SK-N-SH (cell line): ENCODE measurements around the gene ATXN7L2. TPM values are rescaled to one million over a fixed set of nuclear protein-coding genes. Genes with fewer than 3 reads are reported as not detected.

Experiments
- CTCF ChIA-PET: fragments of 300-600, 350-600 bp; formaldehyde crosslinking; extraction: SDS; loops from one replicate; lab custom pipeline; 2021; lab: Yijun Ruan, JAX
- POLR2A ChIA-PET: fragments of 350-600 bp; sonication (Branson Sonifier 250); formaldehyde crosslinking; extraction: SDS; loops from one replicate; lab custom pipeline; 2020; ENCODE audit warnings: antibody characterized with exemption, inconsistent platforms; lab: Yijun Ruan, JAX
- DNase-seq: peaks from one replicate; pipeline ENCODE4 v3.0.0; 2012
- H2AFZ ChIP-seq: fragments of 200-600 bp; sonication (generic); 2 replicates; pipeline ENCODE4 v1.8.1; 2016; ENCODE audit warnings: antibody characterized with exemption, mild to moderate bottlenecking, low read depth
- H3F3A ChIP-seq: fragments of 200-600 bp; sonication (generic); replicated peaks from 2 replicates; pipeline ENCODE3; 2016; ENCODE audit warnings: antibody characterized with exemption, mild to moderate bottlenecking; ENCODE audit not compliant: insufficient read depth
- H3K27ac ChIP-seq, 2 experiments: fragments of 200-500 bp in 1 of 2; fragments of 200-600 bp in 1 of 2; sonication (Bioruptor generic) in 1 of 2; sonication (generic), shearing (Covaris generic) in 1 of 2; 2 replicates each; pipeline versions ENCODE4 v1.5.1 to v1.6.1; 2014 to 2016; ENCODE audit warnings: low read depth in 2 of 2, inconsistent platforms in 1 of 2, low read length in 1 of 2, mild to moderate bottlenecking in 1 of 2, mixed read lengths in 1 of 2
- H3K27me3 ChIP-seq: fragments of 200-600 bp; sonication (generic), shearing (Covaris generic); 2 replicates; pipeline ENCODE4 v1.6.1; 2016; ENCODE audit warnings: mixed run types; ENCODE audit not compliant: insufficient read depth
- H3K36me3 ChIP-seq, 2 experiments: fragments of 200-500 bp in 1 of 2; fragments of 200-600 bp in 1 of 2; sonication (Bioruptor generic) in 1 of 2; sonication (generic) in 1 of 2; replicated peaks in 1 of 2; 2 replicates each; pipeline versions ENCODE3 to v1.5.1; 2014 to 2016; ENCODE audit warnings: low read length in 1 of 2, mild to moderate bottlenecking in 1 of 2; ENCODE audit not compliant: insufficient read depth in 2 of 2, control insufficient read depth in 1 of 2
- H3K4me1 ChIP-seq, 2 experiments: fragments of 200-500 bp in 1 of 2; fragments of 200-600 bp in 1 of 2; sonication (Bioruptor generic) in 1 of 2; sonication (generic), shearing (Covaris generic) in 1 of 2; 2 replicates each; pipeline versions ENCODE4 v1.5.1 to v1.6.1; 2014 to 2016; ENCODE audit warnings: low read depth in 1 of 2, low read length in 1 of 2, mixed run types in 1 of 2; ENCODE audit not compliant: insufficient read depth in 2 of 2, control insufficient read depth in 1 of 2
- H3K4me2 ChIP-seq: fragments of 200-600 bp; sonication (generic), shearing (Covaris generic); 2 replicates; pipeline ENCODE4 v1.6.1; 2017; ENCODE audit warnings: mixed run types
- H3K4me3 ChIP-seq, 2 experiments: fragments of 200-500 bp in 1 of 2; fragments of 200-600 bp in 1 of 2; sonication (Bioruptor generic) in 1 of 2; sonication (generic), shearing (Covaris generic) in 1 of 2; 2 replicates each; pipeline versions ENCODE4 v1.5.1 to v1.8.1; 2014 to 2016; ENCODE audit warnings: low read depth in 2 of 2, inconsistent platforms in 1 of 2, low read length in 1 of 2, mild to moderate bottlenecking in 1 of 2, mixed read lengths in 1 of 2, moderate library complexity in 1 of 2
- H3K79me2 ChIP-seq: fragments of 200-600 bp; sonication (generic); 2 replicates; pipeline ENCODE4 v1.8.1; 2017; ENCODE audit warnings: mild to moderate bottlenecking; ENCODE audit not compliant: insufficient read depth
- H3K9ac ChIP-seq: fragments of 200-600 bp; sonication (generic); 2 replicates; pipeline ENCODE4 v1.6.1; 2017; ENCODE audit warnings: mixed run types
- H3K9me2 ChIP-seq: fragments of 200-600 bp; sonication (generic); 2 replicates; pipeline ENCODE4 v1.6.1; 2017; ENCODE audit warnings: mixed run types
- H3K9me3 ChIP-seq: fragments of 200-600 bp; sonication (generic); 2 replicates; pipeline ENCODE4 v1.6.1; 2017; ENCODE audit warnings: mixed run types, mild to moderate bottlenecking, moderate library complexity
- H4K20me1 ChIP-seq: fragments of 200-600 bp; sonication (generic); 2 replicates; pipeline ENCODE4 v1.6.1; 2017; ENCODE audit warnings: mild to moderate bottlenecking, mixed run types; ENCODE audit not compliant: insufficient read depth
- EP300 ChIP-seq, 2 experiments: IDR thresholded peaks; 2 replicates each; pipeline versions ENCODE4 v1.4.0 to v1.6.1; 2012; ENCODE audit warnings: borderline replicate concordance in 1 of 2, low read depth in 1 of 2, low read length in 1 of 2
- EZH2phosphoT487 ChIP-seq: fragments of 200-600 bp; sonication (generic); IDR thresholded peaks from 2 replicates; pipeline ENCODE4 v1.6.1; 2017; ENCODE audit warnings: low read depth, mixed run types, mild to moderate bottlenecking, antibody characterized with exemption, moderate library complexity, borderline replicate concordance
- FOSL2 ChIP-seq: IDR thresholded peaks from 2 replicates; pipeline ENCODE4 v1.4.0; 2012; ENCODE audit warnings: low read depth, mild to moderate bottlenecking, moderate library complexity, borderline replicate concordance
- FOXJ3 ChIP-seq: sonication (generic); formaldehyde crosslinking; IDR thresholded peaks from 2 replicates; pipeline ENCODE4 v1.5.1; 2020; ENCODE audit warnings: mild to moderate bottlenecking, missing genetic modification reagents
- FOXM1 ChIP-seq: IDR thresholded peaks from 2 replicates; pipeline ENCODE4 v1.4.0; 2012; ENCODE audit warnings: low read depth, mild to moderate bottlenecking
- MEF2A ChIP-seq: IDR thresholded peaks from 2 replicates; pipeline ENCODE4 v1.4.0; 2012; ENCODE audit warnings: low read depth, borderline replicate concordance
- PBX3 ChIP-seq: IDR thresholded peaks from 2 replicates; pipeline ENCODE4; 2012
- POLR2AphosphoS5 ChIP-seq: IDR thresholded peaks from 2 replicates; pipeline ENCODE4 v1.6.1; 2012; ENCODE audit warnings: low read depth, low read length
- RAD21 ChIP-seq: IDR thresholded peaks from 2 replicates; pipeline ENCODE4 v1.6.1; 2012; ENCODE audit warnings: mild to moderate bottlenecking, low read length
- RCOR1 ChIP-seq: fragments of 150-350 bp; IDR thresholded peaks from 2 replicates; pipeline ENCODE4 v1.6.1; 2017; ENCODE audit warnings: antibody characterized with exemption, low read length
- REST ChIP-seq: IDR thresholded peaks from 2 replicates; pipeline ENCODE4 v1.6.1; 2012; ENCODE audit warnings: mild to moderate bottlenecking, low read depth, low read length, moderate library complexity
- RFX5 ChIP-seq: IDR thresholded peaks from 2 replicates; pipeline ENCODE4 v1.6.1; 2012; ENCODE audit warnings: mild to moderate bottlenecking, improper control_type of control experiment, low read length
- RXRA ChIP-seq: IDR thresholded peaks from 2 replicates; pipeline ENCODE4 v1.4.0; 2012; ENCODE audit warnings: low read depth, mild to moderate bottlenecking, borderline replicate concordance
- SMC3 ChIP-seq: IDR thresholded peaks from 2 replicates; pipeline ENCODE4 v1.6.1; 2012; ENCODE audit warnings: low read depth, low read length, improper control_type of control experiment
- TCF12 ChIP-seq: IDR thresholded peaks from 2 replicates; pipeline ENCODE4 v1.4.0; 2012
- USF1 ChIP-seq: IDR thresholded peaks from 2 replicates; pipeline ENCODE4 v1.4.0; 2012; ENCODE audit warnings: low read depth, borderline replicate concordance
- YY1 ChIP-seq: IDR thresholded peaks from 2 replicates; pipeline ENCODE4 v1.4.0; 2012; ENCODE audit warnings: low read depth, mild to moderate bottlenecking
- WGBS: methylation state at CpG from one replicate; pipeline ENCODE4 v1.1.6; 2017; ENCODE audit warnings: low lambda C conversion rate; 5-methylcytosine and 5-hydroxymethylcytosine counted together
- polyA plus RNA-seq, 3 experiments: library from polyadenylated mRNA; depleted of rRNA; stranded (reverse); fragments of >200 nt; gene quantifications; 2 replicates each; pipeline ENCODE4 v1.2.3, GENCODE V29; 2012
- TF ChIP-seq, protein P1 (sequence below): IDR thresholded peaks from 2 replicates; pipeline ENCODE4 v1.4.0; 2012; ENCODE audit warnings: low read depth
- TF ChIP-seq, protein P2 (sequence below): fragments of 200-600 bp; sonication (generic); IDR thresholded peaks from 2 replicates; pipeline ENCODE4 v1.6.1; 2017; ENCODE audit warnings: antibody characterized with exemption, mild to moderate bottlenecking, moderate library complexity
- TF ChIP-seq, protein P3 (sequence below): IDR thresholded peaks from 2 replicates; pipeline ENCODE4 v1.4.0; 2012; ENCODE audit warnings: low read depth, borderline replicate concordance

The ATXN7L2 gene
- polyA plus RNA-seq, 1 of the 3 experiments (the other 2 are of a cell fraction) = 4.0 TPM

DNA sequence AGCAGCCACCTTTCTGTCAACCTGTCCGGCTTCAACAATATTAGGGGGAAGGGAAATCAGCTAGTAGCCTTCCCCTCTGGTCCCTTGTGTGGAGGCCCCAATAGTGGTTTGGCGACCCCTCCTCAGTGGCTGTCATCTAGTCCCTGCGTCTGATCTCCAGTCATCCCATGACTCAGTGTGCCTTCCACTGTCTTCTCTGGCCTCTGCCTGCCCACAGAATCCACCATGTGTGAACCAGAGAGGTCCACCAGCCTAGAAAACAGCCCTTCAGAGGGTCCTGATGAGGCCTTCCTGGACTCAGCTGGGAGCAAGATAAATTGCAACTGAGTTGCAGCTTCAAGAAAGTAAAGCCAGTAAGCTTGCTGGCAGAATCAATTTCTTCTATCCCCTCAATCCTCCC is 3.8 kb upstream of the ATXN7L2 start:
- Histone ChIP-seq H3K27me3 (peaks cover 58% of the 10 kb centered on the region), H3K4me3 (no peak overlapping the region), H3K27ac (no peak overlapping the region), H3K4me2 (no peak overlapping the region), H3K9me2 (no peaks in the 10 kb centered on the region), H4K20me1 (no peaks in the 10 kb centered on the region), H3K9ac (no peak overlapping the region), H3F3A (no peaks in the 10 kb centered on the region), H3K9me3 (no peaks in the 10 kb centered on the region), H3K4me1 (peaks cover 4 to 11% of the 10 kb centered on the region in 2 experiments; a peak in 2 of 4 replicates), H3K36me3 (no peaks in the 10 kb centered on the region), H2AFZ (no peak overlapping the region), H3K79me2 (peaks cover 6% of the 10 kb centered on the region; the same call in 1 of the 2 replicates)
- WGBS = 54% methylated on average over 2 of the region's 3 CpGs
- CTCF ChIA-PET = interaction anchor here (1.9 kb wide), 1 partner anchor 53 kb away, joined by 7 read pairs; no protein-coding TSS in a partner anchor
- no peak for DNase-seq
- TF ChIP-seq, protein P1, sequence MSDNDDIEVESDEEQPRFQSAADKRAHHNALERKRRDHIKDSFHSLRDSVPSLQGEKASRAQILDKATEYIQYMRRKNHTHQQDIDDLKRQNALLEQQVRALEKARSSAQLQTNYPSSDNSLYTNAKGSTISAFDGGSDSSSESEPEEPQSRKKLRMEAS = no peak
- TF ChIP-seq, protein P2, sequence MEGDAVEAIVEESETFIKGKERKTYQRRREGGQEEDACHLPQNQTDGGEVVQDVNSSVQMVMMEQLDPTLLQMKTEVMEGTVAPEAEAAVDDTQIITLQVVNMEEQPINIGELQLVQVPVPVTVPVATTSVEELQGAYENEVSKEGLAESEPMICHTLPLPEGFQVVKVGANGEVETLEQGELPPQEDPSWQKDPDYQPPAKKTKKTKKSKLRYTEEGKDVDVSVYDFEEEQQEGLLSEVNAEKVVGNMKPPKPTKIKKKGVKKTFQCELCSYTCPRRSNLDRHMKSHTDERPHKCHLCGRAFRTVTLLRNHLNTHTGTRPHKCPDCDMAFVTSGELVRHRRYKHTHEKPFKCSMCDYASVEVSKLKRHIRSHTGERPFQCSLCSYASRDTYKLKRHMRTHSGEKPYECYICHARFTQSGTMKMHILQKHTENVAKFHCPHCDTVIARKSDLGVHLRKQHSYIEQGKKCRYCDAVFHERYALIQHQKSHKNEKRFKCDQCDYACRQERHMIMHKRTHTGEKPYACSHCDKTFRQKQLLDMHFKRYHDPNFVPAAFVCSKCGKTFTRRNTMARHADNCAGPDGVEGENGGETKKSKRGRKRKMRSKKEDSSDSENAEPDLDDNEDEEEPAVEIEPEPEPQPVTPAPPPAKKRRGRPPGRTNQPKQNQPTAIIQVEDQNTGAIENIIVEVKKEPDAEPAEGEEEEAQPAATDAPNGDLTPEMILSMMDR = no peak
- TF ChIP-seq RXRA (no peak), SMC3 (no peak), FOXM1 (no peak), FOSL2 (no peak), EZH2phosphoT487 (no peak), POLR2AphosphoS5 (no peak), USF1 (no peak), FOXJ3 (CRISPR knock-in tag) (no peak), MEF2A (no peak), PBX3 (no peak), RFX5 (no peak), RAD21 (no peak), TCF12 (no peak), REST (no peak), EP300 (IDR thresholded peaks at IDR 0.05; ENCODE audit: borderline replicate concordance in 1 of 2, low read depth in 1 of 2, low read length in 1 of 2) (no peak), RCOR1 (no peak), YY1 (no peak)
- TF ChIP-seq, protein P3, sequence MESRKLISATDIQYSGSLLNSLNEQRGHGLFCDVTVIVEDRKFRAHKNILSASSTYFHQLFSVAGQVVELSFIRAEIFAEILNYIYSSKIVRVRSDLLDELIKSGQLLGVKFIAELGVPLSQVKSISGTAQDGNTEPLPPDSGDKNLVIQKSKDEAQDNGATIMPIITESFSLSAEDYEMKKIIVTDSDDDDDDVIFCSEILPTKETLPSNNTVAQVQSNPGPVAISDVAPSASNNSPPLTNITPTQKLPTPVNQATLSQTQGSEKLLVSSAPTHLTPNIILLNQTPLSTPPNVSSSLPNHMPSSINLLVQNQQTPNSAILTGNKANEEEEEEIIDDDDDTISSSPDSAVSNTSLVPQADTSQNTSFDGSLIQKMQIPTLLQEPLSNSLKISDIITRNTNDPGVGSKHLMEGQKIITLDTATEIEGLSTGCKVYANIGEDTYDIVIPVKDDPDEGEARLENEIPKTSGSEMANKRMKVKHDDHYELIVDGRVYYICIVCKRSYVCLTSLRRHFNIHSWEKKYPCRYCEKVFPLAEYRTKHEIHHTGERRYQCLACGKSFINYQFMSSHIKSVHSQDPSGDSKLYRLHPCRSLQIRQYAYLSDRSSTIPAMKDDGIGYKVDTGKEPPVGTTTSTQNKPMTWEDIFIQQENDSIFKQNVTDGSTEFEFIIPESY = no peak
- POLR2A ChIA-PET = no interaction called here
